GM21447 (cell line): ENCODE results near the gene PKD1.
"Not testable (repeated sequence)": the region's sequence is repeated elsewhere in the genome, so short reads cannot be mapped to it uniquely, and the experiment has no call there.

ENCODE experiments used
- ATAC-seq: cut with Tn5 transposase; IDR thresholded peaks from one replicate; pipeline ENCODE4 v1.9.1; 2021; ENCODE audit not compliant: unreplicated experiment

PKD1 gene

GRCh38 chr16:2152695-2153506 is 17.2 kb upstream of the PKD1 start:
- ATAC-seq = no peak

- no peak for ATAC-seq
Observed at GRCh38 chr16:2151188-2152091, 15.7 kb upstream of the PKD1 start.

DNA sequence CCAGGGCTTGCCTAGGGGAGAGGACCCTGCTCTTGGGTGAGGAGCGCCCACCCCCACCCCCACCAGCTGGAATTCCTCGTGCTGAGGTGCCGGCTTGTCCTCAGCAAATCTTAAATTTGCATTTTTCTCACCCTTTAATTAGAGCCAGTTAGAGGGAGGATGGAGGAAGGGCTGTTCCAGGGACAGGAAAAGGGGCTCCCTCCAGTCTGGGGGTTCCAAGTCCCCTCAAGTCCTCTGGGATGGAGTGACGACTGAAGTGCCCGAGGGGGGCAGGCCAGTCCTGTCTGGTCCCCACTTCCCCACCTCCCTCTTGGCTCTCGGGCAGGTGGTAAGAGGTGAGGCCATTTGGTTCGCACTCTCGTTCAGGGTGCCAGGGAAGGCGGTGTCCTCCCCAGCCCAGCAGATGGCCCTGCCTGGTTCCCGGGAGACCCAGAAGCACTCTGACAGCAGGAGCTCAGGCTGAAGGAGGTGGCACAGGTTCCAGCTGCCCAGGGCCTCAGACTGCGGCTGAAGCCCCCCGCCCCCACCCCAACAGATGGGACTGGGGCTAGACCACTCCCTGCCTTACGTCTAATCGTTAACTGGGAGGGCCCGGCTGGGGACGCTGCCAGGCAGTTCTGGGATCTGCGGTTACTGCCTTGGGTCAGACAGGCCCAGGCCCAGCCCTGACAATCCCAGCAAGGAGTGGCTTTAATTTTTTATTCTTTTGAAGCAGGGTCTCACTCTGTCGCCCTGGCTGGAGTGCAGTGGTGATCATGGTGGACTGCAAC is 14.9 kb upstream of the PKD1 start:
- ATAC-seq = no peak

- no peak for ATAC-seq
Observed at GRCh38 chr16:2149630-2150417, 14.1 kb upstream of the PKD1 start.

DNA sequence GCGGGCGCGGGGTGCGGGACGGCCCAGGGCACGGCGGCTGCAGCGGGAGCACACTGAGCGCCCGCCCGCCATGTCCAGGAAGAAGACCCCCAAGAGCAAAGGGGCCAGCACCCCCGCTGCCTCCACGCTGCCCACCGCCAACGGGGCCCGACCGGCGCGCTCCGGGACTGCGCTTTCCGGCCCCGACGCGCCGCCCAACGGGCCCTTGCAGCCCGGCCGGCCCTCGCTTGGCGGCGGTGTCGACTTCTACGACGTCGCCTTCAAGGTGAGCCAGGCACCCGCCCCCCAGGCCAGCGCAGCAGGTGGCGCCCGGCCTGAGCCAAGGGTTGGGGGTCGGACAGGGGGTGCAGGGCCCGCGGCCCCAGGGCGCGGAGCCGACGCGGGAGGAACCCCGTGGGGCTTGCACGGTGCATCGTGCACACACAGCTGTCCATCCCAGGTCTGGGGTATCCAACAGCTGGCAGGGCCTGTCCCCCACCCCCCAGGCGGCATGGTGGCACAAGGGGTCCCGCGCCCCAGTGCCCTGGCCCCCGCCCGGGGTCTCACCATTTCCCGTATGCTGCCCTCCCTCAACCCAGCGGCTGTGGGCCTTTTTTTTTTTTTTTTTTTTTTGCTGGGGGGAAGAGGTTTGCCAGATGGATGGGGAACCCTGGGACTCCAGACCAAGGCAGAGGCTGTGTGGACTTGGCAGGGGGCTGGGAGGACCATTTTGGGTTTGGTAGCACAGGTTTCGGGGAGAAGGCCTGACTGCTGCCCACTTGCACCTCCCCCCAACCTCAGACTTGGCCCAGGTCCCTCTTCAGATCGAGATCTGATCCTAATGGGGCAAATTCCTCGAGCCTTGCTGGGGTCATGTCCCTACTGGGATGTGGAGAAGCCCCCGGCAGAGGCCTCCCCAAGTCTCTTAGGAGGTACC is 13.3 kb upstream of the PKD1 start:
- no peak for ATAC-seq

GRCh38 chr16:2147981-2148671 is 12.4 kb upstream of the PKD1 start, which contains the start of gene RAB26:
RAB26 (plus strand) TSS chr16:2148625; CDS start chr16:2148784, 159 bp downstream.
- no peak for ATAC-seq

DNA sequence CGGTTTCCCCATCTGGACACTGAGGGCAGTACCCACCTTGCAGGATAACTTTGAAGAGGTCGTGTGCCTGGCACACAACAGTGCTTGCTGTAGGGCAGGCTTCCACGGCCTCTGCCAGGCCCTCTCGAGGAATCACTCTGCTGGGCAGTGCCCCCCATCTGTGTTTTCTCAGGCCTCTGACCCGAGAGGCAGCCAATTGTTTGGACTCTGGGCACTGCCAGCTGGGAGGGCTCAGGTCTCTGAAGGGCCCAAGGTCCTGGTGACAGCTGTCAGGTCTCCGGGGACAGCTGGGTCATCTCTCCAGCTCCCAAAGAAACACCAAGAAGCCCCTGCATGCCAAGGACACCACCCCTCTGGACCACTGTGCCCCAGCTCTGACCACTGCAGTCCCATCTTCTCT is 11.7 kb upstream of the PKD1 start:
- ATAC-seq = no peak

GRCh38 chr16:2145843-2146242 is 10.1 kb upstream of the PKD1 start:
- no peak for ATAC-seq

DNA sequence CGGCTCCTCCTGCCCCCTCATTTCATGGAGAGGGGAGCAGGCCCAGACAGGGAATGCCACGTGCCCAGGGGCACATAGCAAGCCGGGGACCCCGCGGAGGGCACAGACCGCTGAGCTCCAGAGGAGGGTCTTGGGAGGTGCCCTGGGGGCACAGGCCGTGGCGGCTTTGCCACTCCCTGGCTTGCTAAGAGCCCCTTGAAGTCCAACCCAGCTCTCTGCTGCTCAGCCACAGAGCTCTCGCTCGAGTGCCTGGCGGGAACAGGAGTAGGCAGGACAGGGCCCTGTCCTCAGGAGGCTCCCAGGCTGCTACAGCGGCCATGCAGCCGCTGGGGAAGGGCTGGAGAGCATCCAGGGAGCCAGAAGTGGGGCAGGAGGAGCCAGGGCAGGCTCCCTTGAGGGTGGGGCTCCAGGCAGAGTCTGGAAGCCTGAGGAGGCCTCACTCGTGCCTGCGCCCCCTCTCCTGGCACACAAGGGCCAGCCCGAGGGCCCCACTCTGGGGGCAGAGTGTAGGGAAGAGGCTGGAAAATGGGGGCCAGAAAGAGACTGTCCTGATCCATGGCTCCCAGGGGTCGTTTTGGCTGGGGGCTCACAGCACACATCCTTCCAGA is 8.3 kb upstream of the PKD1 start:
- no peak for ATAC-seq

DNA sequence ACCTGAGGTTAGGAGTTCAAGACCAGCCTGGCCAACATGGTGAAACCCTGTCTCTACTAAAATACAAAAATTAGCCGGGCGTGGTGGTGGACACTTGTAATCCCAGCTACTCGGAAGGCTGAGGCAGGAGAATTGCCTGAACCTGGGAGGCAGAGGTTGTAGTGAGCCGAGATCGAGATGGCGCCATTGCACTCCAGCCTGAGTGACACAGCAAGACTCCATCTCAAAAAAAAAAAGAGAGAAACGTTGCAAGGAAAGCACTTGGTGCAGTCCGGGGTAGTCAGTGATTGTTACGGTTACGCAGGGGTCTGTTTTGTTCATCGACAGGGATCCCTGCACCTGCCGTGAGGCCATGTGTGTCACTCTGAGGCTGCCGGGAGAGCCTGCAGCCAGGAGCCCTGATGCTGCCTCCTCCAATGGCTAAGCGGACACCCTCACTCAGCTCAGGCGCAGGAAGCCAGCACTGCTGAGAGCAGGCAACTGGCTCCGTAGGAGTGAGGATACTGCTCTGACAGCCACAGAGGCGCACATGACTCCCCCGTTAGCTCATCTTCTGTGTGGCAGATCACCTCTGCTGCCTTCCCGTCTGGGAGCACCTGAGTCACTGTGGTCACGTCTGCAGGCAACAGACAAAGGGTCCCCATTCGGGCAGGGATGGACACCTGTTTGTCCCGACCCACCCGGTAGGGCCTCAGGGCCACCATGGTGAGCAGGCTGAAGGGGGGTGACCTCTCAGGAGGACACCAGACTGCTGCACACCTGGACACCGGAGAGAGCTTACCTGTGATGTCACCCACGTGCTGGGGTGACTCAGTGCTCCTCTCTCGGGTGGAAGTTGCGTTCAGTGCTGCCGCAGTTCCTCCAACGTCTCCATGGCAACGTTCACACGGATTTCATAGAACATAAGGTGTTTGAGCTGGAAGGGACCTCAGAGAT is 7.5 kb upstream of the PKD1 start:
- no peak for ATAC-seq

- ATAC-seq = not testable (repeated sequence)
Observed at GRCh38 chr16:2135071-2135470, 627 bp downstream of the PKD1 start.

- not testable (repeated sequence) for ATAC-seq
Observed at GRCh38 chr16:2133797-2134196, 1.9 kb downstream of the PKD1 start.

DNA sequence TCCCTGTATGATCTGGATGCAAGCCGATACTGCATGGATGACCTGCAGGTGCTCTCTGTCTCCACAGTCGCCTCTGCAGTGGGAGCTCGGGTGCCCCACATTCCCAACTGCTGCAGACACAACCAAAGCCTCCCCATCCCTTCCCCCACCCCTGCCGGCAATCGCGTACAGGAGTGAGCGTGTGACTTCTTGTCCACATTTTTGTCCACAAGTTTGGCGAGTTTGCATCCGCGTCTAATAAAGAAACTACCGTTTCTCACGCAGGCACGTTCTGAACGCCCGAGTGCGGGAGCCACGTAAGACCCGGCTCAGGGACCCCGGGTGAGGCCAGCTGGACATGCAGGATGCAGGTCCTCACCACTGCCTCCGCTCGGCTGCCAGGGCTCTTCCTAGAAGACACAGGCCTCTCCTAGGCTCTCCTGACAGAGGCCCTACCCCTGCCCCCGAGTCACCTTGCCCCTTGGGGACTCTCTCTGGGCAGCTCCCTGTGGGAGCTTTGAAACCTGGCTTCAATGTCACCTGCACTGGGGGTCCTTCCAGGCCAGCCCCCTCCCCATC is 5.7 kb downstream of the PKD1 start:
- ATAC-seq = not testable (repeated sequence)

- not testable (repeated sequence) for ATAC-seq
Observed at GRCh38 chr16:2129251-2129650, 6.4 kb downstream of the PKD1 start.

- ATAC-seq = not testable (repeated sequence)
Observed at GRCh38 chr16:2127630-2128280, 7.9 kb downstream of the PKD1 start.

- ATAC-seq = not testable (repeated sequence)
Observed at GRCh38 chr16:2126928-2127556, 8.7 kb downstream of the PKD1 start.
